Lung (tissue), 12 donors: ENCODE measurements around the gene PALLD. TPM values are rescaled to one million over a fixed set of nuclear protein-coding genes. Genes with fewer than 3 reads are reported as not detected.

Experiments
- ATAC-seq: fragments of 200-7000 bp; cut with Tn5 transposase; one replicate; pipeline ENCODE4 v1.9.1; 2020; ENCODE audit warnings: moderate number of reproducible peaks; ENCODE audit not compliant: insufficient read depth, low FRiP score
- DNase-seq, 3 donors: peaks; one replicate each; pipeline ENCODE4 v3.0.0-alpha.2; 2013 to 2017
- H3K27ac ChIP-seq, 2 donors: one replicate each; pipeline ENCODE4 v1.5.1; 2013; ENCODE audit warnings: mild to moderate bottlenecking in 2 of 2, moderate library complexity in 2 of 2, control low read depth in 1 of 2, inconsistent platforms in 1 of 2, low read depth in 1 of 2, low read length in 1 of 2
- H3K27me3 ChIP-seq, 3 donors: one replicate each; pipeline ENCODE4 v1.5.1; 2013; ENCODE audit warnings: low read length in 2 of 3; ENCODE audit not compliant: control insufficient read depth in 3 of 3, insufficient read depth in 3 of 3
- H3K36me3 ChIP-seq, 4 donors: one replicate each; pipeline ENCODE4 v1.5.1; 2013; ENCODE audit warnings: low read length in 4 of 4, mild to moderate bottlenecking in 1 of 4, moderate library complexity in 1 of 4; ENCODE audit not compliant: control insufficient read depth in 4 of 4, insufficient read depth in 4 of 4
- H3K4me1 ChIP-seq, 5 donors: one replicate each; pipeline ENCODE4 v1.5.1; 2013; ENCODE audit warnings: low read length in 5 of 5, mild to moderate bottlenecking in 2 of 5, moderate library complexity in 1 of 5; ENCODE audit not compliant: control insufficient read depth in 5 of 5, insufficient read depth in 5 of 5
- H3K4me3 ChIP-seq: one replicate; pipeline ENCODE4 v1.5.1; 2013; ENCODE audit warnings: mild to moderate bottlenecking, control low read depth, moderate library complexity
- H3K9ac ChIP-seq, 2 donors: one replicate each; pipeline ENCODE4 v1.5.1; 2013; ENCODE audit warnings: low read length in 2 of 2, control low read depth in 1 of 2; ENCODE audit not compliant: insufficient read depth in 1 of 2
- H3K9me3 ChIP-seq, 4 donors: one replicate each; pipeline ENCODE4 v1.5.1; 2013; ENCODE audit warnings: low read length in 3 of 4, mild to moderate bottlenecking in 1 of 4, moderate library complexity in 1 of 4; ENCODE audit not compliant: control insufficient read depth in 4 of 4, insufficient read depth in 3 of 4
- CTCF ChIP-seq: IDR thresholded peaks from 2 replicates; pipeline ENCODE4 v1.5.1; 2012; ENCODE audit warnings: mild to moderate bottlenecking; ENCODE audit errors: control extremely low read depth, extremely low read depth
- WGBS, 2 donors: extraction: QIAGEN DNeasy Blood & Tissue Kit; methylation state at CpG; one replicate each; pipeline ENCODE4 v1.1.7; 2013; 5-methylcytosine and 5-hydroxymethylcytosine counted together
- polyA plus RNA-seq, 2 donors: library from polyadenylated mRNA; stranded (reverse); fragments of 200-250 nt; gene quantifications; one replicate each; pipeline ENCODE4 v1.2.1, GENCODE V29; 2013
- total RNA-seq, 2 donors: library from RNA; depleted of rRNA in 1 of 2; stranded (reverse); fragments of >200 nt in 1 of 2; gene quantifications; one replicate each; pipeline ENCODE4 v1.2.1, GENCODE V29; 2014 to 2021
- donor health status: control.
- donor health status: control.
- donor health status: Bipolar disorder and iron deficiency.
- donor health status: healthy.
- donor health status: DM: yes; HTN: yes; CAD: no.

PALLD gene
- total and polyA plus RNA-seq, 4 donors: 20.7 to 139 (median 63.0) TPM

- Histone ChIP-seq H3K27ac (peak overlapping the region; percentile 5 to 96), H3K4me3 (no peak overlapping the region), H3K36me3 (peaks cover 0 to 4% (median 2%) of the 10 kb centered on the region in 4 donors), H3K27me3 (peaks cover 0 to 5% (median 0%) of the 10 kb centered on the region in 3 donors), H3K9ac (no peak overlapping the region), H3K9me3 (no peaks in the 10 kb centered on the region), H3K4me1 (peaks cover 7 to 36% (median 23%) of the 10 kb centered on the region in 5 donors)
- ATAC-seq: no peak
- 83 to 85% methylated on average over 4 of the region's 4 CpGs for WGBS, 2 donors
- DNase-seq: no peak
- no peak for TF ChIP-seq CTCF
These were observed 341.1 kb downstream of the PALLD start for GRCh38 chr4:168837922-168838321.

DNA sequence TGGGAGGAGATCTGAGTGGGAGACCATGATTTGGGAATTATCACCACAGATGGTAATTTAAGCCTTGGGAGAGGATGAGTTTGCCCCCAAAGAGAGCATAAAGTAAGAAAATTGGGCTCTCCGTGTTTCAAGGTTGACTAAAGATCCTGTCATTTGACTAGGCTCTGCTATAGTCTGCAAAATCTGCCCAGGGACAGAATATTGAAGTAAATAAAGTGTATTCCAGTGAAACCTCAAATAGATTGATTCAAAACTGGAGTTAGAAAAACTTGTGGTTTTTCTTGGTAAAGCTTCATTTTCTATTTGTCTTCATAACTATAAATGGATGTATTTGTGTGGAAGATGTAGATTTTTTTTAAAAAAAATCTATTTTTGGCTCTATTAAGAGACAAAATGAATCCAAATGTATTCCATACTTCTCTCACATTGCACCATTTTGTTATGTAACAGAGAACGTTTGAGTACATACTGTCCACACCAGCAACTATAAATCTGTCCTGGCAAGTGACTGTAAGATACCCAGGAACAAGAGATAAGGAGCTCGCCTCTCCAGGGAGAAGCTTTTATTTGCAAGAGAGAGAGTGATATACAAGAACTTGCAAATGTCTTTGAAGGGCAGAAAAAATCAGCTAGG lies 343.0 kb downstream of the PALLD start:
- no peaks in the 10 kb centered on the region for H3K9me3 ChIP-seq
- DNase-seq: peak; percentile 32 to 87 (median 81)
- H3K36me3 ChIP-seq: peaks cover 0 to 10% (median 2%) of the 10 kb centered on the region in 4 donors
- ATAC-seq: no peak
- WGBS, 2 donors: 59 to 60% methylated on average over 3 of the region's 3 CpGs
- no peak overlapping the region for H3K9ac ChIP-seq
- no peaks in the 10 kb centered on the region for H3K27me3 ChIP-seq
- peak overlapping the region in 1 of 2 donors; percentile 96 for H3K27ac ChIP-seq
- H3K4me3 ChIP-seq: no peak overlapping the region
- peaks cover 7 to 46% (median 35%) of the 10 kb centered on the region in 5 donors for H3K4me1 ChIP-seq
- no peak for TF ChIP-seq CTCF

GRCh38 chr4:168840392-168840763 lies 343.5 kb downstream of the PALLD start:
- no peaks in the 10 kb centered on the region for H3K27me3 ChIP-seq
- H3K9me3 ChIP-seq: no peaks in the 10 kb centered on the region
- 64 to 74% methylated on average over 4 of the region's 4 CpGs for WGBS, 2 donors
- DNase-seq (no peak), ATAC-seq (no peak)
- H3K4me3 ChIP-seq: no peak overlapping the region
- peaks cover 0 to 10% (median 2%) of the 10 kb centered on the region in 4 donors for H3K36me3 ChIP-seq
- H3K27ac ChIP-seq: peak overlapping the region in 1 of 2 donors; percentile 90
- H3K9ac ChIP-seq: no peak overlapping the region
- TF ChIP-seq CTCF: no peak
- peaks cover 7 to 49% (median 40%) of the 10 kb centered on the region in 5 donors for H3K4me1 ChIP-seq
